Natural killer cell (primary cell): ENCODE data around the gene CDCA7. TPM values are rescaled to one million over a fixed set of nuclear protein-coding genes. Genes with fewer than 3 reads are reported as not detected.
"Not testable (repeated sequence)": the region's sequence is repeated elsewhere in the genome, so short reads cannot be mapped to it uniquely, and the experiment has no call there.

Experiments used
- ATAC-seq, 3 donors: fragments of 150-1000 bp in 2 of 3; fragments of 200-7000 bp in 1 of 3; cut with Tn5 transposase; 1 replicate in 1 of 3; 2 replicates in 2 of 3; pipeline ENCODE4 v1.10.0; 2021; ENCODE audit warnings: mild to moderate bottlenecking in 2 of 3, moderate library complexity in 2 of 3
- DNase-seq, 2 donors: peaks; one replicate each; pipeline versions ENCODE4 v3.0.0 to v3.0.0-alpha.2; 2013 to 2021; ENCODE audit warnings: mixed read lengths in 1 of 2
- H3K27ac ChIP-seq: one replicate; pipeline ENCODE4 v1.5.1; 2013; ENCODE audit warnings: mild to moderate bottlenecking, low read length
- H3K27me3 ChIP-seq: one replicate; pipeline ENCODE4 v1.6.1; 2013; ENCODE audit warnings: low read length; ENCODE audit not compliant: control insufficient read depth, insufficient read depth
- H3K36me3 ChIP-seq: one replicate; pipeline ENCODE4 v1.6.1; 2013; ENCODE audit warnings: low read length; ENCODE audit not compliant: control insufficient read depth, insufficient read depth
- H3K4me1 ChIP-seq: one replicate; pipeline ENCODE4 v1.6.1; 2013; ENCODE audit warnings: low read length; ENCODE audit not compliant: control insufficient read depth, insufficient read depth
- H3K4me3 ChIP-seq: one replicate; pipeline ENCODE4 v1.5.1; 2013; ENCODE audit warnings: low read length
- H3K9me3 ChIP-seq: one replicate; pipeline ENCODE4 v1.6.1; 2013; ENCODE audit warnings: low read length; ENCODE audit not compliant: control insufficient read depth, insufficient read depth
- H3K27ac Mint-ChIP-seq, 2 donors: one replicate each; pipeline ENCODE4 v1.8.0; 2022; ENCODE audit warnings: mild to moderate bottlenecking in 2 of 2, mixed read lengths in 2 of 2, moderate library complexity in 1 of 2
- H3K27me3 Mint-ChIP-seq, 2 donors: one replicate each; pipeline ENCODE4 v1.8.0; 2022; ENCODE audit warnings: low read depth in 2 of 2, mixed read lengths in 2 of 2
- H3K36me3 Mint-ChIP-seq: one replicate; pipeline ENCODE4 v1.8.0; 2022; ENCODE audit warnings: mixed read lengths
- H3K4me1 Mint-ChIP-seq, 2 donors: one replicate each; pipeline ENCODE4 v1.8.0; 2022; ENCODE audit warnings: mixed read lengths in 2 of 2
- H3K4me3 Mint-ChIP-seq: one replicate; pipeline ENCODE4 v1.8.0; 2022; ENCODE audit warnings: mild to moderate bottlenecking, moderate library complexity, mixed read lengths
- H3K9me3 Mint-ChIP-seq, 2 donors: one replicate each; pipeline ENCODE4 v1.8.0; 2022; ENCODE audit warnings: mixed read lengths in 2 of 2
- CTCF ChIP-seq: fragments of 200-600 bp; IDR thresholded peaks from one replicate; pipeline ENCODE4 v1.8.0; 2022; ENCODE audit warnings: antibody characterized with exemption
- WGBS: methylation state at CpG from one replicate; pipeline ENCODE4 v1.1.7; 2013; ENCODE audit warnings: missing lambda C conversion rate; ENCODE audit not compliant: insufficient coverage; 5-methylcytosine and 5-hydroxymethylcytosine counted together
- intact Hi-C: fragments of 100-400 bp; cut with micrococcal nuclease; formaldehyde crosslinking; loops from one replicate; pipeline ENCODE4 v1.14.2; 2022
- total RNA-seq, 4 donors: library from RNA; stranded (reverse); fragments of 120-200 nt in 1 of 4; gene quantifications; one replicate each; pipeline versions ENCODE4 v1.2.3 to v1.2.4, GENCODE V29; 2013 to 2022

CDCA7 gene
- 1 to 10 TPM; 1.4 to 1.6 (median 1.5) TPM for total RNA-seq
- total RNA-seq (2013) = 1.3 TPM

GRCh38 chr2:173354582-173355131 lies at the start of gene CDCA7:
Gene CDCA7 (plus strand): TSS chr2:173354872. CDS start chr2:173354964, 92 bp downstream.
- Histone ChIP-seq H3K4me3 (peak within 1 kb of the TSS; percentile 35), H3K27me3 (peaks cover 13% of the 10 kb centered on the region), H3K27ac (no peak within 1 kb of the TSS), H3K9me3 (no peaks in the 10 kb centered on the region), H3K4me1 (peaks cover 11% of the 10 kb centered on the region), H3K36me3 (no peaks in the 10 kb centered on the region)
- intact Hi-C loops = no loop called here
- Mint-ChIP-seq H3K9me3 (no peaks in the 10 kb centered on the region), H3K27ac (no peak within 1 kb of the TSS), H3K4me3 (peak within 1 kb of the TSS; percentile 88), H3K27me3 (peaks cover 28 to 29% of the 10 kb centered on the region in 2 donors), H3K4me1 (peaks cover 21 to 26% of the 10 kb centered on the region in 2 donors), H3K36me3 (no peaks in the 10 kb centered on the region)
- peak in 1 of 2 donors; percentile 58 for DNase-seq
- ATAC-seq = peak; percentile 50 to 62 (median 55)
- TF ChIP-seq CTCF = no peak
- under 1% methylated on average over 50 of the region's 50 CpGs for WGBS

GRCh38 chr2:173305303-173305702 lies 49.4 kb upstream of the CDCA7 start:
- peaks cover 0 to 4% of the 10 kb centered on the region in 2 donors for H3K9me3 Mint-ChIP-seq
- no peak overlapping the region for H3K27ac Mint-ChIP-seq
- DNase-seq (no peak), ATAC-seq (no peak)
- no peaks in the 10 kb centered on the region for H3K27me3 ChIP-seq
- intact Hi-C loops = no loop called here
- H3K9me3 ChIP-seq = peaks cover 2% of the 10 kb centered on the region
- peaks cover 4 to 5% of the 10 kb centered on the region in 2 donors for H3K27me3 Mint-ChIP-seq
- TF ChIP-seq CTCF = no peak
- H3K4me1 Mint-ChIP-seq = no peaks in the 10 kb centered on the region
- H3K36me3 ChIP-seq = no peaks in the 10 kb centered on the region
- no peak overlapping the region for H3K4me3 ChIP-seq
- H3K36me3 Mint-ChIP-seq = no peaks in the 10 kb centered on the region
- no peaks in the 10 kb centered on the region for H3K4me1 ChIP-seq
- no peak overlapping the region for H3K4me3 Mint-ChIP-seq
- 91% methylated on average over 2 of the region's 2 CpGs for WGBS
- no peak overlapping the region for H3K27ac ChIP-seq

GRCh38 chr2:173307293-173307692 lies 47.4 kb upstream of the CDCA7 start:
- WGBS = 44% methylated on average over 4 of the region's 4 CpGs
- no peak for ATAC-seq
- intact Hi-C loops = no loop called here
- no peaks in the 10 kb centered on the region for H3K36me3 Mint-ChIP-seq
- no peak overlapping the region for H3K27ac Mint-ChIP-seq
- peaks cover 0 to 2% of the 10 kb centered on the region in 2 donors for H3K9me3 Mint-ChIP-seq
- H3K9me3 ChIP-seq = no peaks in the 10 kb centered on the region
- no peaks in the 10 kb centered on the region for H3K36me3 ChIP-seq
- H3K4me1 ChIP-seq = no peaks in the 10 kb centered on the region
- H3K4me1 Mint-ChIP-seq = no peaks in the 10 kb centered on the region
- no peak overlapping the region for H3K4me3 ChIP-seq
- H3K4me3 Mint-ChIP-seq = no peak overlapping the region
- no peak for DNase-seq
- H3K27me3 Mint-ChIP-seq = peaks cover 2 to 4% of the 10 kb centered on the region in 2 donors
- H3K27me3 ChIP-seq = no peaks in the 10 kb centered on the region
- TF ChIP-seq CTCF = no peak
- no peak overlapping the region for H3K27ac ChIP-seq

GRCh38 chr2:173309370-173309769 lies 45.3 kb upstream of the CDCA7 start:
- H3K4me1 ChIP-seq, H3K36me3 ChIP-seq, H3K9me3 Mint-ChIP-seq, ATAC-seq, intact Hi-C loops, H3K27ac ChIP-seq, H3K9me3 ChIP-seq, H3K27me3 ChIP-seq, H3K27ac Mint-ChIP-seq, H3K4me3 Mint-ChIP-seq, H3K4me1 Mint-ChIP-seq, H3K4me3 ChIP-seq, H3K36me3 Mint-ChIP-seq, DNase-seq, H3K27me3 Mint-ChIP-seq: not testable (repeated sequence)
- WGBS = 75% methylated on average over 5 of the region's 5 CpGs
